Stimulated activated memory B cell treated with anti-CD40 and anti-IgM and Interleukin-4, amounts not matched to agents 10 μg/mL and 1 μg/mL and 100 μg/mL, for 72 hours (primary cell): ENCODE results near the gene UBE2E3.

Source experiments
- ATAC-seq: fragments of 150-1000 bp; cut with Tn5 transposase; 2 replicates; pipeline ENCODE4 v1.10.0; 2021
- H3K27ac Mint-ChIP-seq: one replicate; pipeline ENCODE4 v1.8.0; 2022; ENCODE audit warnings: mild to moderate bottlenecking, mixed read lengths
- H3K27me3 Mint-ChIP-seq: one replicate; pipeline ENCODE4 v1.8.0; 2022; ENCODE audit warnings: mixed read lengths
- H3K36me3 Mint-ChIP-seq: one replicate; pipeline ENCODE4 v1.8.0; 2022; ENCODE audit warnings: mixed read lengths
- H3K4me1 Mint-ChIP-seq: one replicate; pipeline ENCODE4 v1.8.0; 2022; ENCODE audit warnings: mixed read lengths
- H3K4me3 Mint-ChIP-seq: one replicate; pipeline ENCODE4 v1.8.0; 2022; ENCODE audit warnings: mild to moderate bottlenecking, moderate library complexity, mixed read lengths
- H3K9me3 Mint-ChIP-seq: one replicate; pipeline ENCODE4 v1.8.0; 2022; ENCODE audit warnings: mixed read lengths

The UBE2E3 gene

GRCh38 chr2:180991361-180991760 is 11.0 kb downstream of the UBE2E3 start:
- H3K27ac Mint-ChIP-seq = no peak overlapping the region
- no peak overlapping the region for H3K4me3 Mint-ChIP-seq
- no peak for ATAC-seq
- peaks cover 18% of the 10 kb centered on the region for H3K4me1 Mint-ChIP-seq
- no peaks in the 10 kb centered on the region for H3K27me3 Mint-ChIP-seq
- H3K36me3 Mint-ChIP-seq = peaks cover 38% of the 10 kb centered on the region
- no peaks in the 10 kb centered on the region for H3K9me3 Mint-ChIP-seq

GRCh38 chr2:180991820-180992219 is 11.4 kb downstream of the UBE2E3 start:
- Mint-ChIP-seq H3K27ac (no peak overlapping the region), H3K9me3 (no peaks in the 10 kb centered on the region), H3K27me3 (no peaks in the 10 kb centered on the region), H3K4me3 (no peak overlapping the region), H3K4me1 (peaks cover 19% of the 10 kb centered on the region), H3K36me3 (peaks cover 40% of the 10 kb centered on the region)
- no peak for ATAC-seq

GRCh38 chr2:180992994-180993393 is 12.6 kb downstream of the UBE2E3 start:
- Mint-ChIP-seq H3K4me1 (peaks cover 29% of the 10 kb centered on the region), H3K9me3 (no peaks in the 10 kb centered on the region), H3K36me3 (peaks cover 51% of the 10 kb centered on the region), H3K27ac (no peak overlapping the region), H3K27me3 (no peaks in the 10 kb centered on the region), H3K4me3 (no peak overlapping the region)
- no peak for ATAC-seq

- no peak overlapping the region for H3K27ac Mint-ChIP-seq
- ATAC-seq = no peak
- H3K4me3 Mint-ChIP-seq = no peak overlapping the region
- peaks cover 33% of the 10 kb centered on the region for H3K36me3 Mint-ChIP-seq
- H3K4me1 Mint-ChIP-seq = peaks cover 32% of the 10 kb centered on the region
- no peaks in the 10 kb centered on the region for H3K9me3 Mint-ChIP-seq
- no peaks in the 10 kb centered on the region for H3K27me3 Mint-ChIP-seq
Observed at GRCh38 chr2:180999274-180999964, 19.0 kb downstream of the UBE2E3 start.

- ATAC-seq = no peak
- H3K4me3 Mint-ChIP-seq = no peak overlapping the region
- H3K4me1 Mint-ChIP-seq = peaks cover 32% of the 10 kb centered on the region
- H3K36me3 Mint-ChIP-seq = peaks cover 7% of the 10 kb centered on the region
- no peaks in the 10 kb centered on the region for H3K27me3 Mint-ChIP-seq
- no peaks in the 10 kb centered on the region for H3K9me3 Mint-ChIP-seq
- no peak overlapping the region for H3K27ac Mint-ChIP-seq
Observed at GRCh38 chr2:181004647-181005325, 24.4 kb downstream of the UBE2E3 start.

GRCh38 chr2:181005326-181005655 is 24.9 kb downstream of the UBE2E3 start:
- H3K4me3 Mint-ChIP-seq = no peak overlapping the region
- no peak overlapping the region for H3K27ac Mint-ChIP-seq
- H3K9me3 Mint-ChIP-seq = no peaks in the 10 kb centered on the region
- H3K4me1 Mint-ChIP-seq = peaks cover 36% of the 10 kb centered on the region
- no peaks in the 10 kb centered on the region for H3K27me3 Mint-ChIP-seq
- peaks cover 7% of the 10 kb centered on the region for H3K36me3 Mint-ChIP-seq
- ATAC-seq = no peak

GRCh38 chr2:181005809-181006208 is 25.4 kb downstream of the UBE2E3 start:
- Mint-ChIP-seq H3K4me1 (peaks cover 40% of the 10 kb centered on the region), H3K4me3 (no peak overlapping the region), H3K36me3 (peaks cover 6% of the 10 kb centered on the region), H3K27ac (no peak overlapping the region), H3K9me3 (no peaks in the 10 kb centered on the region), H3K27me3 (no peaks in the 10 kb centered on the region)
- ATAC-seq = no peak

GRCh38 chr2:181007086-181007837 is 26.9 kb downstream of the UBE2E3 start:
- Mint-ChIP-seq H3K4me3 (no peak overlapping the region), H3K27me3 (no peaks in the 10 kb centered on the region), H3K4me1 (peaks cover 37% of the 10 kb centered on the region), H3K9me3 (no peaks in the 10 kb centered on the region), H3K27ac (no peak overlapping the region), H3K36me3 (no peaks in the 10 kb centered on the region)
- ATAC-seq = no peak

- ATAC-seq = no peak
- Mint-ChIP-seq H3K27ac (no peak overlapping the region), H3K36me3 (no peaks in the 10 kb centered on the region), H3K9me3 (no peaks in the 10 kb centered on the region), H3K4me1 (peaks cover 34% of the 10 kb centered on the region), H3K27me3 (no peaks in the 10 kb centered on the region), H3K4me3 (no peak overlapping the region)
Observed at GRCh38 chr2:181008407-181008806, 28.0 kb downstream of the UBE2E3 start.

GRCh38 chr2:181021199-181021789 is 40.9 kb downstream of the UBE2E3 start:
- Mint-ChIP-seq H3K36me3 (no peaks in the 10 kb centered on the region), H3K27me3 (no peaks in the 10 kb centered on the region), H3K9me3 (peaks cover 2% of the 10 kb centered on the region), H3K27ac (no peak overlapping the region), H3K4me1 (peaks cover 32% of the 10 kb centered on the region), H3K4me3 (no peak overlapping the region)
- no peak for ATAC-seq

- ATAC-seq = no peak
- no peaks in the 10 kb centered on the region for H3K36me3 Mint-ChIP-seq
- no peak overlapping the region for H3K27ac Mint-ChIP-seq
- H3K9me3 Mint-ChIP-seq = peaks cover 2% of the 10 kb centered on the region
- no peak overlapping the region for H3K4me3 Mint-ChIP-seq
- peaks cover 27% of the 10 kb centered on the region for H3K4me1 Mint-ChIP-seq
- no peaks in the 10 kb centered on the region for H3K27me3 Mint-ChIP-seq
Observed at GRCh38 chr2:181022652-181023051, 42.2 kb downstream of the UBE2E3 start.

GRCh38 chr2:181025004-181025403 is 44.6 kb downstream of the UBE2E3 start:
- H3K27me3 Mint-ChIP-seq = no peaks in the 10 kb centered on the region
- peaks cover 2% of the 10 kb centered on the region for H3K9me3 Mint-ChIP-seq
- H3K36me3 Mint-ChIP-seq = no peaks in the 10 kb centered on the region
- peaks cover 20% of the 10 kb centered on the region for H3K4me1 Mint-ChIP-seq
- H3K4me3 Mint-ChIP-seq = no peak overlapping the region
- no peak overlapping the region for H3K27ac Mint-ChIP-seq
- no peak for ATAC-seq

GRCh38 chr2:181036445-181036844 is 56.0 kb downstream of the UBE2E3 start:
- H3K9me3 Mint-ChIP-seq = no peaks in the 10 kb centered on the region
- ATAC-seq = no peak
- peaks cover 20% of the 10 kb centered on the region for H3K4me1 Mint-ChIP-seq
- no peak overlapping the region for H3K27ac Mint-ChIP-seq
- H3K27me3 Mint-ChIP-seq = no peaks in the 10 kb centered on the region
- no peak overlapping the region for H3K4me3 Mint-ChIP-seq
- H3K36me3 Mint-ChIP-seq = peaks cover 7% of the 10 kb centered on the region

GRCh38 chr2:181036848-181037603 is 56.6 kb downstream of the UBE2E3 start:
- ATAC-seq = no peak
- Mint-ChIP-seq H3K27me3 (no peaks in the 10 kb centered on the region), H3K9me3 (no peaks in the 10 kb centered on the region), H3K4me1 (peaks cover 21% of the 10 kb centered on the region), H3K36me3 (peaks cover 7% of the 10 kb centered on the region), H3K4me3 (no peak overlapping the region), H3K27ac (no peak overlapping the region)

- Mint-ChIP-seq H3K36me3 (peaks cover 3% of the 10 kb centered on the region), H3K27me3 (no peaks in the 10 kb centered on the region), H3K27ac (no peak overlapping the region), H3K4me3 (no peak overlapping the region), H3K4me1 (peaks cover 25% of the 10 kb centered on the region), H3K9me3 (no peaks in the 10 kb centered on the region)
- ATAC-seq = no peak
Observed at GRCh38 chr2:181037922-181038321, 57.5 kb downstream of the UBE2E3 start.
